HEK293 (cell line): Measurements from ENCODE around the gene LGALS1.

Source experiments
- BCL11A ChIP-seq: fragments of 450-650 bp; formaldehyde crosslinking; IDR thresholded peaks from 2 replicates; pipeline ENCODE4 v1.5.1; 2016; ENCODE audit warnings: low read depth, missing biosample characterization, missing genetic modification characterization
- GLIS1 ChIP-seq: fragments of 450-650 bp; formaldehyde crosslinking; IDR thresholded peaks from 2 replicates; pipeline ENCODE4 v1.5.1; 2016; ENCODE audit warnings: missing biosample characterization, missing genetic modification characterization
- IKZF3 ChIP-seq: fragments of 450-650 bp; IDR thresholded peaks from 2 replicates; pipeline ENCODE4 v1.5.0; 2018; ENCODE audit warnings: missing biosample characterization, mild to moderate bottlenecking, missing genetic modification characterization, moderate library complexity
- KLF1 ChIP-seq: fragments of 450-650 bp; formaldehyde crosslinking; IDR thresholded peaks from 2 replicates; pipeline ENCODE4 v1.5.1; 2016; ENCODE audit warnings: missing biosample characterization, missing genetic modification characterization
- KLF10 ChIP-seq: fragments of 450-650 bp; IDR thresholded peaks from 2 replicates; pipeline ENCODE4 v1.5.1; 2018; ENCODE audit warnings: missing biosample characterization, mild to moderate bottlenecking, missing genetic modification characterization
- SP7 ChIP-seq: fragments of 450-650 bp; formaldehyde crosslinking; IDR thresholded peaks from 2 replicates; pipeline ENCODE4 v1.5.1; 2016; ENCODE audit warnings: missing biosample characterization, missing genetic modification characterization
- ZEB2 ChIP-seq: fragments of 450-650 bp; formaldehyde crosslinking; IDR thresholded peaks from 2 replicates; pipeline ENCODE4 v1.5.1; 2016; ENCODE audit warnings: missing biosample characterization, missing genetic modification characterization
- ZFHX2 ChIP-seq: fragments of 450-650 bp; formaldehyde crosslinking; conservative IDR thresholded peaks from 2 replicates; pipeline ENCODE4 v1.5.1; 2016; ENCODE audit warnings: missing biosample characterization, missing genetic modification characterization
- ZFP37 ChIP-seq: fragments of 450-650 bp; formaldehyde crosslinking; IDR thresholded peaks from 2 replicates; pipeline ENCODE4 v1.5.1; 2016; ENCODE audit warnings: missing biosample characterization, missing genetic modification characterization
- ZFP69B ChIP-seq: fragments of 450-650 bp; formaldehyde crosslinking; IDR thresholded peaks from 2 replicates; pipeline ENCODE4 v1.5.1; 2016; ENCODE audit warnings: missing biosample characterization, missing genetic modification characterization
- ZNF19 ChIP-seq: fragments of 450-650 bp; formaldehyde crosslinking; IDR thresholded peaks from 2 replicates; pipeline ENCODE4; 2016; ENCODE audit warnings: missing biosample characterization, missing genetic modification characterization, low read depth
- ZNF23 ChIP-seq: fragments of 450-650 bp; formaldehyde crosslinking; IDR thresholded peaks from 2 replicates; pipeline ENCODE4 v1.5.1; 2016; ENCODE audit warnings: missing biosample characterization, missing genetic modification characterization, borderline replicate concordance
- ZNF239 ChIP-seq: fragments of 450-650 bp; formaldehyde crosslinking; IDR thresholded peaks from 2 replicates; pipeline ENCODE4 v1.5.1; 2016; ENCODE audit warnings: missing biosample characterization, missing genetic modification characterization
- ZNF274 ChIP-seq, 2 experiments: fragments of 200-500 bp in 1 of 2; fragments of 450-650 bp in 1 of 2; sonication (Bioruptor generic) in 1 of 2; formaldehyde crosslinking in 1 of 2; IDR thresholded peaks; 2 replicates each; pipeline versions ENCODE4 v1.5.1 to v1.6.1; 2014 to 2016; ENCODE audit warnings: borderline replicate concordance in 1 of 2, inconsistent platforms in 1 of 2, low read length in 1 of 2, missing biosample characterization in 1 of 2, missing genetic modification characterization in 1 of 2
- ZNF394 ChIP-seq: fragments of 450-650 bp; formaldehyde crosslinking; IDR thresholded peaks from 2 replicates; pipeline ENCODE4 v1.5.1; 2016; ENCODE audit warnings: missing biosample characterization, missing genetic modification characterization, mild to moderate bottlenecking, moderate library complexity, borderline replicate concordance
- ZNF529 ChIP-seq: fragments of 450-650 bp; formaldehyde crosslinking; IDR thresholded peaks from 2 replicates; pipeline ENCODE4 v1.5.1; 2017; ENCODE audit warnings: missing genetic modification characterization, missing biosample characterization; ENCODE audit not compliant: insufficient replicate concordance
- ZNF549 ChIP-seq: fragments of 450-650 bp; IDR thresholded peaks from 2 replicates; pipeline ENCODE4 v1.5.1; 2018; ENCODE audit warnings: missing biosample characterization, missing genetic modification characterization, mild to moderate bottlenecking, inconsistent platforms, moderate library complexity
- ZNF585B ChIP-seq: fragments of 450-650 bp; formaldehyde crosslinking; IDR thresholded peaks from 2 replicates; pipeline ENCODE4 v1.5.1; 2016; ENCODE audit warnings: missing biosample characterization, missing genetic modification characterization
- ZNF596 ChIP-seq: fragments of 450-650 bp; IDR thresholded peaks from 2 replicates; pipeline ENCODE4 v1.5.0; 2018; ENCODE audit warnings: missing biosample characterization, mild to moderate bottlenecking, missing genetic modification characterization, moderate library complexity
- ZNF610 ChIP-seq: fragments of 450-650 bp; formaldehyde crosslinking; IDR thresholded peaks from 2 replicates; pipeline ENCODE4 v1.5.1; 2016; ENCODE audit warnings: missing biosample characterization, missing genetic modification characterization, borderline replicate concordance
- ZNF677 ChIP-seq: fragments of 450-650 bp; IDR thresholded peaks from 2 replicates; pipeline ENCODE4 v1.5.0; 2018; ENCODE audit warnings: missing biosample characterization, mild to moderate bottlenecking, missing genetic modification characterization, moderate library complexity
- ZNF701 ChIP-seq: fragments of 450-650 bp; formaldehyde crosslinking; IDR thresholded peaks from 2 replicates; pipeline ENCODE4 v1.5.1; 2016; ENCODE audit warnings: missing biosample characterization, missing genetic modification characterization
- ZSCAN16 ChIP-seq: fragments of 450-650 bp; formaldehyde crosslinking; IDR thresholded peaks from 2 replicates; pipeline ENCODE4 v1.5.1; 2016; ENCODE audit warnings: missing biosample characterization, missing genetic modification characterization
- TF ChIP-seq, protein P1 (sequence below): fragments of 450-650 bp; formaldehyde crosslinking; IDR thresholded peaks from 2 replicates; pipeline ENCODE4 v1.5.1; 2016; ENCODE audit warnings: missing biosample characterization, missing genetic modification characterization, borderline replicate concordance
- TF ChIP-seq, protein P2 (sequence below): fragments of 450-650 bp; formaldehyde crosslinking; IDR thresholded peaks from 2 replicates; pipeline ENCODE4 v1.5.1; 2016; ENCODE audit warnings: missing biosample characterization, missing genetic modification characterization
- TF ChIP-seq, protein P3 (sequence below): fragments of 450-650 bp; IDR thresholded peaks from 2 replicates; pipeline ENCODE4 v1.5.1; 2018; ENCODE audit warnings: missing biosample characterization, mild to moderate bottlenecking, missing genetic modification characterization
- TF ChIP-seq, protein P4 (sequence below): fragments of 450-650 bp; formaldehyde crosslinking; optimal IDR thresholded peaks from 2 replicates; pipeline ENCODE3; 2016; ENCODE audit warnings: missing biosample characterization, mild to moderate bottlenecking, missing genetic modification characterization
- TF ChIP-seq, protein P5 (sequence below): fragments of 450-650 bp; formaldehyde crosslinking; IDR thresholded peaks from 2 replicates; pipeline ENCODE4 v1.5.1; 2016; ENCODE audit warnings: missing biosample characterization, missing genetic modification characterization

LGALS1 gene

DNA sequence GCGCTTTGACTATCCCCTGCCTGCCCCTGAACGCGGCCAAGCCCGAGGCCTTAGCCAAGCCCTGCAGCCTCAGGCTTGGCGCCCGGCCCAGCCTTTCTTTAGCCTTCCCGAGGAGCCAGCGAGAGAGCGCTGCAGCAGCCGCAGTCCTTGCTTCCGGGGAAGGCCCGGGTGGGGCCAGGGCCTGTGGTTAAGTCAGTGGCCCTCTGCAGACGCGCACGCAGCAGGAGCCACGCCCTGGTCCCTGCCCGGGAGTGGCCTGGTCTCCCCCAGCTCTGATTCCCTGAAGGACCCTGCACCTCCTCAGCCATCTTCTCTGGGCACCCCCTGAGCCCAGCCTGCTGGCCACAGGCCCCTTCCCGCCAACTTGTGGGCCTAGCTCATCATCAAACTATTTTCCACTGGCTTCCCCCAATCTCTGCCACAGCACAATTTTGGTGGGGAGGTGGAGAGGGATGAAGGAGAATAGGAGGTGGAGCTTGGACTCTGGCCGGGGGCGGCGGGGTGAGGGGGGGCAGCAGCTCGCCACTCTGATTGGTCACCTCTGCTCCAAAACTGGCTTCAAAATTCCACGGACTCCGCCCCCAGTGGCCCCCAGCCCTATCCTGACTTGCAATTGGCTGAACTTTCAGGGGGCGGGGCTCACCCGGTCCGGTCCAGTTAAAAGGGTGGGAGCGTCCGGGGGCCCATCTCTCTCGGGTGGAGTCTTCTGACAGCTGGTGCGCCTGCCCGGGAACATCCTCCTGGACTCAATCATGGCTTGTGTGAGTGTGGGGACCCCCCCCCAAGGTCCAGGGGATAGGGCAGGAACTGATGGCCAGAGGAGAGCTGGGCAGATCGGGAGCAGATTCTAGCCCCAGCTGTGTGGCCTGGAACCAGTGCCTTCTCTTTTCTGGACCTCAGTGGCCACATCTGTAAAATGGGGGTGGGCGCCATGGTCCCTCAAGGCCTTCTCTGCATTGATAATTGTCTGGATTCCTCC lies at the start of gene LGALS1 (continued):
- TF ChIP-seq, protein P1, sequence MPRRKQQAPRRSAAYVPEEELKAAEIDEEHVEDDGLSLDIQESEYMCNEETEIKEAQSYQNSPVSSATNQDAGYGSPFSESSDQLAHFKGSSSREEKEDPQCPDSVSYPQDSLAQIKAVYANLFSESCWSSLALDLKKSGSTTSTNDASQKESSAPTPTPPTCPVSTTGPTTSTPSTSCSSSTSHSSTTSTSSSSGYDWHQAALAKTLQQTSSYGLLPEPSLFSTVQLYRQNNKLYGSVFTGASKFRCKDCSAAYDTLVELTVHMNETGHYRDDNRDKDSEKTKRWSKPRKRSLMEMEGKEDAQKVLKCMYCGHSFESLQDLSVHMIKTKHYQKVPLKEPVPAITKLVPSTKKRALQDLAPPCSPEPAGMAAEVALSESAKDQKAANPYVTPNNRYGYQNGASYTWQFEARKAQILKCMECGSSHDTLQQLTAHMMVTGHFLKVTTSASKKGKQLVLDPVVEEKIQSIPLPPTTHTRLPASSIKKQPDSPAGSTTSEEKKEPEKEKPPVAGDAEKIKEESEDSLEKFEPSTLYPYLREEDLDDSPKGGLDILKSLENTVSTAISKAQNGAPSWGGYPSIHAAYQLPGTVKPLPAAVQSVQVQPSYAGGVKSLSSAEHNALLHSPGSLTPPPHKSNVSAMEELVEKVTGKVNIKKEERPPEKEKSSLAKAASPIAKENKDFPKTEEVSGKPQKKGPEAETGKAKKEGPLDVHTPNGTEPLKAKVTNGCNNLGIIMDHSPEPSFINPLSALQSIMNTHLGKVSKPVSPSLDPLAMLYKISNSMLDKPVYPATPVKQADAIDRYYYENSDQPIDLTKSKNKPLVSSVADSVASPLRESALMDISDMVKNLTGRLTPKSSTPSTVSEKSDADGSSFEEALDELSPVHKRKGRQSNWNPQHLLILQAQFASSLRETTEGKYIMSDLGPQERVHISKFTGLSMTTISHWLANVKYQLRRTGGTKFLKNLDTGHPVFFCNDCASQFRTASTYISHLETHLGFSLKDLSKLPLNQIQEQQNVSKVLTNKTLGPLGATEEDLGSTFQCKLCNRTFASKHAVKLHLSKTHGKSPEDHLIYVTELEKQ (tag by site-specific recombination) = no peak
- TF ChIP-seq ZNF394 (tag by site-specific recombination) (0 out of 2 replicates have a peak, but pooled peaks have one; percentile 20), ZFP37 (tag by site-specific recombination) (peak; percentile 70; the same call in 1 of the 2 replicates), KLF10 (peak; percentile 24; the same call in 1 of the 2 replicates), ZNF610 (tag by site-specific recombination) (no peak), ZNF19 (tag by site-specific recombination) (no peak), SP7 (tag by site-specific recombination) (peak; percentile 76), ZEB2 (peak; percentile 75), ZNF585B (tag by site-specific recombination) (no peak), ZSCAN16 (tag by site-specific recombination) (no peak), KLF1 (peak; percentile 98), ZNF549 (no peak), IKZF3 (tag by site-specific recombination) (peak; percentile 59), ZFP69B (tag by site-specific recombination) (peak; percentile 97), BCL11A (tag by site-specific recombination) (peak; percentile 57; the same call in 1 of the 2 replicates), ZFHX2 (tag by site-specific recombination) (peak; percentile 59), ZNF677 (tag by site-specific recombination) (no peak), ZNF239 (no peak), ZNF596 (tag by site-specific recombination) (no peak), ZNF701 (tag by site-specific recombination) (no peak), ZNF274 (IDR thresholded peaks at IDR 0.05; ENCODE audit: low read length) (no peak), ZNF274 (tag by site-specific recombination; IDR thresholded peaks at IDR 0.05; ENCODE audit: borderline replicate concordance) (no peak), ZNF23 (tag by site-specific recombination) (no peak), ZNF529 (no peak), GLIS1 (tag by site-specific recombination) (peak; percentile 68)
- TF ChIP-seq, protein P2, sequence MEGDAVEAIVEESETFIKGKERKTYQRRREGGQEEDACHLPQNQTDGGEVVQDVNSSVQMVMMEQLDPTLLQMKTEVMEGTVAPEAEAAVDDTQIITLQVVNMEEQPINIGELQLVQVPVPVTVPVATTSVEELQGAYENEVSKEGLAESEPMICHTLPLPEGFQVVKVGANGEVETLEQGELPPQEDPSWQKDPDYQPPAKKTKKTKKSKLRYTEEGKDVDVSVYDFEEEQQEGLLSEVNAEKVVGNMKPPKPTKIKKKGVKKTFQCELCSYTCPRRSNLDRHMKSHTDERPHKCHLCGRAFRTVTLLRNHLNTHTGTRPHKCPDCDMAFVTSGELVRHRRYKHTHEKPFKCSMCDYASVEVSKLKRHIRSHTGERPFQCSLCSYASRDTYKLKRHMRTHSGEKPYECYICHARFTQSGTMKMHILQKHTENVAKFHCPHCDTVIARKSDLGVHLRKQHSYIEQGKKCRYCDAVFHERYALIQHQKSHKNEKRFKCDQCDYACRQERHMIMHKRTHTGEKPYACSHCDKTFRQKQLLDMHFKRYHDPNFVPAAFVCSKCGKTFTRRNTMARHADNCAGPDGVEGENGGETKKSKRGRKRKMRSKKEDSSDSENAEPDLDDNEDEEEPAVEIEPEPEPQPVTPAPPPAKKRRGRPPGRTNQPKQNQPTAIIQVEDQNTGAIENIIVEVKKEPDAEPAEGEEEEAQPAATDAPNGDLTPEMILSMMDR = no peak
- TF ChIP-seq, protein P3, sequence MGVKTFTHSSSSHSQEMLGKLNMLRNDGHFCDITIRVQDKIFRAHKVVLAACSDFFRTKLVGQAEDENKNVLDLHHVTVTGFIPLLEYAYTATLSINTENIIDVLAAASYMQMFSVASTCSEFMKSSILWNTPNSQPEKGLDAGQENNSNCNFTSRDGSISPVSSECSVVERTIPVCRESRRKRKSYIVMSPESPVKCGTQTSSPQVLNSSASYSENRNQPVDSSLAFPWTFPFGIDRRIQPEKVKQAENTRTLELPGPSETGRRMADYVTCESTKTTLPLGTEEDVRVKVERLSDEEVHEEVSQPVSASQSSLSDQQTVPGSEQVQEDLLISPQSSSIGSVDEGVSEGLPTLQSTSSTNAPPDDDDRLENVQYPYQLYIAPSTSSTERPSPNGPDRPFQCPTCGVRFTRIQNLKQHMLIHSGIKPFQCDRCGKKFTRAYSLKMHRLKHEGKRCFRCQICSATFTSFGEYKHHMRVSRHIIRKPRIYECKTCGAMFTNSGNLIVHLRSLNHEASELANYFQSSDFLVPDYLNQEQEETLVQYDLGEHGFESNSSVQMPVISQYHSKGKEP (tag by site-specific recombination) = peak; percentile 83
- TF ChIP-seq, protein P4, sequence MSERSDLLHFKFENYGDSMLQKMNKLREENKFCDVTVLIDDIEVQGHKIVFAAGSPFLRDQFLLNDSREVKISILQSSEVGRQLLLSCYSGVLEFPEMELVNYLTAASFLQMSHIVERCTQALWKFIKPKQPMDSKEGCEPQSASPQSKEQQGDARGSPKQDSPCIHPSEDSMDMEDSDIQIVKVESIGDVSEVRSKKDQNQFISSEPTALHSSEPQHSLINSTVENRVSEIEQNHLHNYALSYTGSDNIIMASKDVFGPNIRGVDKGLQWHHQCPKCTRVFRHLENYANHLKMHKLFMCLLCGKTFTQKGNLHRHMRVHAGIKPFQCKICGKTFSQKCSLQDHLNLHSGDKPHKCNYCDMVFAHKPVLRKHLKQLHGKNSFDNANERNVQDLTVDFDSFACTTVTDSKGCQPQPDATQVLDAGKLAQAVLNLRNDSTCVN = peak; percentile 47
- TF ChIP-seq, protein P5, sequence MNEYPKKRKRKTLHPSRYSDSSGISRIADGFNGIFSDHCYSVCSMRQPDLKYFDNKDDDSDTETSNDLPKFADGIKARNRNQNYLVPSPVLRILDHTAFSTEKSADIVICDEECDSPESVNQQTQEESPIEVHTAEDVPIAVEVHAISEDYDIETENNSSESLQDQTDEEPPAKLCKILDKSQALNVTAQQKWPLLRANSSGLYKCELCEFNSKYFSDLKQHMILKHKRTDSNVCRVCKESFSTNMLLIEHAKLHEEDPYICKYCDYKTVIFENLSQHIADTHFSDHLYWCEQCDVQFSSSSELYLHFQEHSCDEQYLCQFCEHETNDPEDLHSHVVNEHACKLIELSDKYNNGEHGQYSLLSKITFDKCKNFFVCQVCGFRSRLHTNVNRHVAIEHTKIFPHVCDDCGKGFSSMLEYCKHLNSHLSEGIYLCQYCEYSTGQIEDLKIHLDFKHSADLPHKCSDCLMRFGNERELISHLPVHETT (tag by site-specific recombination) = peak; percentile 53; the same call in 1 of the 2 replicates
